Glutamatergic neuron (in vitro differentiated cells): Measurements from ENCODE around the gene NBEA. TPM values are rescaled to one million over a fixed set of nuclear protein-coding genes. Genes with fewer than 3 reads are reported as not detected.

ENCODE experiments used
- DNase-seq: peaks from one replicate; pipeline ENCODE4 v3.0.0; 2022
- H3K27ac Mint-ChIP-seq: one replicate; pipeline ENCODE4 v1.8.0; 2020; ENCODE audit warnings: mild to moderate bottlenecking, mixed read lengths, inconsistent platforms; ENCODE audit not compliant: unreplicated experiment
- H3K27me3 Mint-ChIP-seq: one replicate; pipeline ENCODE4 v1.8.0; 2020; ENCODE audit warnings: mild to moderate bottlenecking, moderate library complexity, mixed read lengths, inconsistent platforms; ENCODE audit not compliant: unreplicated experiment
- H3K36me3 Mint-ChIP-seq: one replicate; pipeline ENCODE4 v1.8.0; 2020; ENCODE audit warnings: mild to moderate bottlenecking, mixed read lengths, inconsistent platforms; ENCODE audit not compliant: unreplicated experiment
- H3K4me1 Mint-ChIP-seq: one replicate; pipeline ENCODE4 v1.8.0; 2020; ENCODE audit warnings: mild to moderate bottlenecking, low read depth, mixed read lengths, inconsistent platforms; ENCODE audit not compliant: unreplicated experiment
- H3K4me3 Mint-ChIP-seq: one replicate; pipeline ENCODE4 v1.8.0; 2020; ENCODE audit warnings: mild to moderate bottlenecking, mixed read lengths, inconsistent platforms; ENCODE audit not compliant: unreplicated experiment
- H3K9me3 Mint-ChIP-seq: one replicate; pipeline ENCODE4 v1.8.0; 2020; ENCODE audit warnings: mild to moderate bottlenecking, moderate library complexity, mixed read lengths, inconsistent platforms; ENCODE audit not compliant: unreplicated experiment
- total RNA-seq: library from RNA; stranded (reverse); fragmentation: NEBNext Ultra II Directional; extraction: Animal tissue kit (Norgen Biotek cat#: 25700); gene quantifications from one replicate; pipeline ENCODE4 v1.2.1, GENCODE V29; 2021; ENCODE audit not compliant: unreplicated experiment
- TF ChIP-seq, protein P1 (sequence below): fragments of 200-600 bp; sonication (generic); IDR thresholded peaks from one replicate; pipeline ENCODE4 v1.5.0; 2021; ENCODE audit not compliant: partially characterized antibody, unreplicated experiment

NBEA gene
- total RNA-seq, 1 donor from 2014 or later: 48.3 TPM

GRCh38 chr13:35592457-35592856, 650.4 kb downstream of the NBEA start:
- Mint-ChIP-seq H3K27me3 (no peaks in the 10 kb centered on the region), H3K27ac (no peak overlapping the region), H3K9me3 (peaks cover 2% of the 10 kb centered on the region), H3K4me1 (peaks cover 24% of the 10 kb centered on the region), H3K36me3 (no peaks in the 10 kb centered on the region), H3K4me3 (no peak overlapping the region)
- TF ChIP-seq, protein P1, sequence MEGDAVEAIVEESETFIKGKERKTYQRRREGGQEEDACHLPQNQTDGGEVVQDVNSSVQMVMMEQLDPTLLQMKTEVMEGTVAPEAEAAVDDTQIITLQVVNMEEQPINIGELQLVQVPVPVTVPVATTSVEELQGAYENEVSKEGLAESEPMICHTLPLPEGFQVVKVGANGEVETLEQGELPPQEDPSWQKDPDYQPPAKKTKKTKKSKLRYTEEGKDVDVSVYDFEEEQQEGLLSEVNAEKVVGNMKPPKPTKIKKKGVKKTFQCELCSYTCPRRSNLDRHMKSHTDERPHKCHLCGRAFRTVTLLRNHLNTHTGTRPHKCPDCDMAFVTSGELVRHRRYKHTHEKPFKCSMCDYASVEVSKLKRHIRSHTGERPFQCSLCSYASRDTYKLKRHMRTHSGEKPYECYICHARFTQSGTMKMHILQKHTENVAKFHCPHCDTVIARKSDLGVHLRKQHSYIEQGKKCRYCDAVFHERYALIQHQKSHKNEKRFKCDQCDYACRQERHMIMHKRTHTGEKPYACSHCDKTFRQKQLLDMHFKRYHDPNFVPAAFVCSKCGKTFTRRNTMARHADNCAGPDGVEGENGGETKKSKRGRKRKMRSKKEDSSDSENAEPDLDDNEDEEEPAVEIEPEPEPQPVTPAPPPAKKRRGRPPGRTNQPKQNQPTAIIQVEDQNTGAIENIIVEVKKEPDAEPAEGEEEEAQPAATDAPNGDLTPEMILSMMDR: no peak
- no peak for DNase-seq

- H3K4me1 Mint-ChIP-seq: peaks cover 26% of the 10 kb centered on the region
- H3K27ac Mint-ChIP-seq: no peak overlapping the region
- peaks cover 2% of the 10 kb centered on the region for H3K9me3 Mint-ChIP-seq
- no peaks in the 10 kb centered on the region for H3K36me3 Mint-ChIP-seq
- no peak overlapping the region for H3K4me3 Mint-ChIP-seq
- no peaks in the 10 kb centered on the region for H3K27me3 Mint-ChIP-seq
- TF ChIP-seq, protein P1: no peak
- DNase-seq: no peak
Observed at GRCh38 chr13:35593651-35594050, 651.6 kb downstream of the NBEA start.

DNA sequence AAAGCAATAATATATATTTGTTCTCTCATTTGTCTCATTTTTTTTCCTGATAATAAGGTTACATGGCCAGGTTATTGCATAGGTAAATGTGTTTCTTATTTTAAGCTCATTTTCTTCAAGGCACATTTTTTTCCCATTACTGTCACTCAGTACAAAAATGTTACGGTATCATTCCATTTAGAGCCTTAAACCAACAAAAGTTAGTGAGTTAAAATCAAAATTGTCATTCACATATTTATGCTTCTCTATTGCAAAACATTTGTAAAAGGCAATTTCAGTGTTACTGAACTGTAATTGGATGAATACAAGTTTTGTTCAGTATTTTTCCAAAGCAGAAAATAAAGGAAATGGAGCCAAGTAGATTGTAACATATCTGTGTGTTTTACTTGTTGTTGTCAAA, 652.0 kb downstream of the NBEA start:
- Mint-ChIP-seq H3K9me3 (peaks cover 2% of the 10 kb centered on the region), H3K36me3 (no peaks in the 10 kb centered on the region), H3K27ac (no peak overlapping the region), H3K27me3 (no peaks in the 10 kb centered on the region), H3K4me1 (peaks cover 31% of the 10 kb centered on the region), H3K4me3 (no peak overlapping the region)
- TF ChIP-seq, protein P1: no peak
- DNase-seq: no peak

DNA sequence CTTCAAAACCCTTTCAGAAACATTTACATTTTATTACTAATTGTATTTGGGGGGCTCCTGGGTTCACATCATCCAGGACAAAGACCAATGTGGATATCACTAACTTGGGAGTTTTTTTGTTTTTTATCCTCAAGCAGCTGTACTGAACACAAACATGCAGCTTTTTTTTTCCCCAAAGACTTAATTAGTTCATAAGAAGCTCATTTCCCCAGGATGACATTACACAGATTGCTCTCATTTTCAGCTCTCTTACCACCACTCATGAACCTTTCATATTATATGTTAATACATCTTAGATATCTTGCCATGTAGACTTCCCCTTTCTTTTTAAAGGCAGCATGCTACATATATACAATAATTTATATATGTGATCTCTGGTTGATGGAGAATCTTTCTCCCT, 653.1 kb downstream of the NBEA start:
- H3K4me3 Mint-ChIP-seq: peak overlapping the region; percentile 54

GRCh38 chr13:35596321-35597030, 654.4 kb downstream of the NBEA start:
- Mint-ChIP-seq H3K4me1 (peaks cover 35% of the 10 kb centered on the region), H3K27me3 (no peaks in the 10 kb centered on the region), H3K4me3 (no peak overlapping the region), H3K27ac (no peak overlapping the region), H3K36me3 (no peaks in the 10 kb centered on the region), H3K9me3 (peaks cover 2% of the 10 kb centered on the region)
- DNase-seq: no peak
- TF ChIP-seq, protein P1: no peak

More for the DNA sequence above, 653.1 kb downstream of the NBEA start:
- Mint-ChIP-seq H3K9me3 (peaks cover 2% of the 10 kb centered on the region), H3K36me3 (no peaks in the 10 kb centered on the region), H3K4me1 (peaks cover 36% of the 10 kb centered on the region), H3K27ac (no peak overlapping the region), H3K27me3 (no peaks in the 10 kb centered on the region)
- no peak for DNase-seq
- TF ChIP-seq, protein P1: no peak
